K562 (cell line): ENCODE data around the gene C12orf42. TPM values are rescaled to one million over a fixed set of nuclear protein-coding genes. Genes with fewer than 3 reads are reported as not detected.

ENCODE experiments used
- ATAC-seq: fragments of 200-7000 bp; cut with Tn5 transposase; 3 replicates; pipeline ENCODE4 v1.9.1; 2020; ENCODE audit warnings: moderate library complexity
- BruUV-seq: library from RNA; stranded (reverse); fragments of 400-500 nt; replicated peaks from 2 replicates; lab custom pipeline; 2021; lab: Mats Ljungman, UMichigan
- CTCF ChIA-PET: fragments of 300-600 bp; formaldehyde crosslinking; extraction: SDS; loops from one replicate; lab custom pipeline; 2021; ENCODE audit warnings: low intra/inter-chr PET ratio; lab: Yijun Ruan, JAX
- POLR2A ChIA-PET: fragments of 300-600, 350-650 bp; sonication (Branson Sonifier 250); formaldehyde crosslinking; extraction: SDS; loops from one replicate; lab custom pipeline; 2021; ENCODE audit warnings: antibody characterized with exemption, inconsistent platforms; lab: Yijun Ruan, JAX
- DNase-seq, 4 experiments: peaks; one replicate each; pipeline versions ENCODE4 v3.0.0 to v3.0.0-alpha.2; 2011 to 2018; ENCODE audit warnings: low spot score in 3 of 4, mixed read lengths in 3 of 4; ENCODE audit errors: extremely low read depth in 1 of 4
- FAIRE-seq: peaks from 2 replicates; lab custom pipeline; 2011; peaks lifted over from hg19 to GRCh38; lab: Jason Lieb, UNC
- H2AFZ ChIP-seq: 2 replicates; pipeline ENCODE4 v1.6.0; 2011; ENCODE audit warnings: low read depth, low read length, control low read depth, inconsistent platforms
- H3K27ac ChIP-seq: fragments of 200-600 bp; 3 replicates; pipeline ENCODE4 v1.8.0; 2011; ENCODE audit warnings: low read depth, mild to moderate bottlenecking, control low read depth, inconsistent platforms, low read length, moderate library complexity, mixed read lengths; ENCODE audit errors: extremely low read depth
- H3K27me3 ChIP-seq, 2 experiments: fragments of 300-600 bp in 1 of 2; 2 replicates in 1 of 2; 3 replicates in 1 of 2; pipeline versions ENCODE4 v1.6.0 to v1.8.0; 2011; ENCODE audit warnings: inconsistent platforms in 2 of 2, low read length in 2 of 2, mild to moderate bottlenecking in 1 of 2, mixed read lengths in 1 of 2, moderate library complexity in 1 of 2; ENCODE audit not compliant: control insufficient read depth in 2 of 2, insufficient read depth in 2 of 2
- H3K36me3 ChIP-seq: fragments of 300-600 bp; 3 replicates; pipeline ENCODE4 v1.8.0; 2011; ENCODE audit warnings: mild to moderate bottlenecking, low read length, inconsistent platforms; ENCODE audit not compliant: control insufficient read depth, insufficient read depth
- H3K4me1 ChIP-seq, 2 experiments: fragments of 200-600 bp in 1 of 2; replicated peaks in 1 of 2; 2 replicates in 1 of 2; 3 replicates in 1 of 2; pipeline versions ENCODE4 v1.5.1 to v1.8.0; 2011; ENCODE audit warnings: inconsistent platforms in 2 of 2, low read length in 2 of 2, mild to moderate bottlenecking in 1 of 2, mixed read lengths in 1 of 2, moderate library complexity in 1 of 2; ENCODE audit not compliant: control insufficient read depth in 2 of 2, insufficient read depth in 2 of 2
- H3K4me2 ChIP-seq: 2 replicates; pipeline ENCODE4 v1.6.1; 2011; ENCODE audit warnings: low read length, control low read depth, inconsistent platforms, mixed read lengths; ENCODE audit not compliant: insufficient read depth
- H3K4me3 ChIP-seq: fragments of 200-600 bp; sonication (generic), shearing (Covaris generic); 2 replicates; pipeline ENCODE4 v1.5.1; 2016; ENCODE audit warnings: control low read depth, inconsistent platforms
- H3K79me2 ChIP-seq: fragments of 200-600 bp; 3 replicates; pipeline ENCODE4 v1.8.0; 2011; ENCODE audit warnings: low read length, inconsistent platforms; ENCODE audit not compliant: control insufficient read depth, insufficient read depth
- H3K9ac ChIP-seq, 2 experiments: 2 replicates each; pipeline versions ENCODE4 v1.6.0 to v1.6.1; 2011; ENCODE audit warnings: low read depth in 2 of 2, low read length in 2 of 2, control low read depth in 1 of 2, inconsistent platforms in 1 of 2, mild to moderate bottlenecking in 1 of 2, mixed read lengths in 1 of 2; ENCODE audit not compliant: insufficient read depth in 1 of 2
- H3K9me1 ChIP-seq: one replicate; pipeline ENCODE4 v1.6.0; 2011; ENCODE audit warnings: inconsistent platforms, mild to moderate bottlenecking, low read length, moderate library complexity; ENCODE audit not compliant: control insufficient read depth, insufficient read depth
- H3K9me3 ChIP-seq: replicated peaks from 2 replicates; pipeline ENCODE4 v1.5.1; 2011; ENCODE audit warnings: low read depth, low read length, inconsistent platforms; ENCODE audit not compliant: control insufficient read depth, insufficient read depth
- H4K20me1 ChIP-seq: replicated peaks from 2 replicates; pipeline ENCODE4 v1.6.1; 2011; ENCODE audit warnings: low read length, inconsistent platforms, mixed read lengths; ENCODE audit not compliant: control insufficient read depth, insufficient read depth
- ARID1B ChIP-seq: fragments of 450-650 bp; IDR thresholded peaks from 2 replicates; pipeline ENCODE4 v1.6.1; 2016; ENCODE audit warnings: antibody characterized with exemption, mild to moderate bottlenecking, inconsistent platforms
- CREB3L1 ChIP-seq: fragments of 450-650 bp; IDR thresholded peaks from 2 replicates; pipeline ENCODE4 v1.6.1; 2014; ENCODE audit warnings: low read depth, mild to moderate bottlenecking, moderate library complexity, borderline replicate concordance
- MITF ChIP-seq: IDR thresholded peaks from 2 replicates; pipeline ENCODE4 v1.6.1; 2014; ENCODE audit warnings: antibody characterized with exemption
- MTF1 ChIP-seq: fragments of 250-450 bp; sonication (Bioruptor Pico); IDR thresholded peaks from 2 replicates; pipeline ENCODE4 v1.9.0; 2021; ENCODE audit warnings: moderate library complexity, mild to moderate bottlenecking, inconsistent platforms, borderline replicate concordance
- PHB ChIP-seq: fragments of 250-450 bp; sonication (Bioruptor Pico); IDR thresholded peaks from 2 replicates; pipeline ENCODE4 v1.5.0; 2021
- ZNF121 ChIP-seq: sonication (generic); formaldehyde crosslinking; conservative IDR thresholded peaks from 2 replicates; pipeline ENCODE4 v1.8.0; 2022; ENCODE audit warnings: missing genetic modification reagents
- ZNF561 ChIP-seq: fragments of 450-650 bp; formaldehyde crosslinking; conservative IDR thresholded peaks from 2 replicates; pipeline ENCODE4 v1.4.0; 2020; ENCODE audit warnings: mild to moderate bottlenecking, moderate library complexity
- WGBS: fragments of 100-300 bp; shearing (Covaris generic); methylation state at CpG from one replicate; pipeline ENCODE4 v1.1.6; 2016; ENCODE audit warnings: low coverage, mixed read lengths; ENCODE audit not compliant: insufficient coverage; ENCODE audit errors: missing lambda C conversion rate; 5-methylcytosine and 5-hydroxymethylcytosine counted together
- in situ Hi-C: fragments of 300-500 bp; cut with MboI; formaldehyde crosslinking; loops from 4 replicates; pipeline ENCODE4 v1.15.0; 2018; ENCODE audit warnings: inconsistent platforms, mixed read lengths
- intact Hi-C: fragments of 100-400 bp; cut with micrococcal nuclease; formaldehyde crosslinking; loops from 2 replicates; pipeline ENCODE4 v1.14.2; 2022
- polyA plus RNA-seq, 8 experiments: library from polyadenylated mRNA; depleted of rRNA in 4 of 8; stranded (reverse) in 5 of 8; unstranded in 3 of 8; fragments of >200 nt; fragmentation: Nextera tagmentation in 2 of 8; fragmentation: Illumina TruSeq in 1 of 8; extraction: Ambion mirVana in 2 of 8; extraction: Trizol in 1 of 8; gene quantifications; 2 replicates each; pipeline versions ENCODE4 v1.2.1 to v1.2.3, GENCODE V29; 2011 to 2014; ENCODE audit warnings: inconsistent platforms in 1 of 8, missing spikeins in 1 of 8
- total RNA-seq, 7 experiments: library from RNA; depleted of rRNA in 6 of 7; stranded (reverse); fragments of >200 nt in 6 of 7; fragmentation: Illumina TruSeq in 2 of 7; extraction: Trizol in 2 of 7; gene quantifications; 2 replicates each; pipeline versions ENCODE4 v1.2.1 to v1.2.3, GENCODE V29; 2011 to 2021; ENCODE audit warnings: low replicate concordance in 1 of 7

Gene C12orf42
- total and polyA plus RNA-seq, 9 of the 15 experiments (the other 6 are each of a cell fraction or from before 2014, with no cell fraction given): not detected

DNA sequence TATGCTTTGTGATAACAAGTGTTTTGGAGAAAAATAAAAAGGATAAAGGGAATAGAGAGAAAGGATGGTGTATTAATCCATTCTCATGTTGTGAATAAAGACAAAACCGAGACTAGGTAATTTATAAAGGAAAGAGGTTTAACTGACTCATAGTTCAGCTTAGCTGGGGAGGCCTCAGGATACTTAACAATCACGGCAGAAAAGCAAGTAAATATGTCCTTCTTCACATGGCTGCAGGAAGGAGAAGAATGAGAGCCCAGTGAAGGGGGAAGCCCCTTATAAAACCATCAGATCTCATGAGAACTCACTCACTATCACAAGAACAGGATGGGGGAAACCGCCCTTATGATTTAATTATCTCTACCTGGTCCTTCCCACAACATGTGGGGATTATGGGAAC lies 18.1 kb upstream of the C12orf42 start:
- Histone ChIP-seq H3K36me3 (no peaks in the 10 kb centered on the region), H3K9me1 (no peaks in the 10 kb centered on the region), H3K27ac (no peak overlapping the region), H3K9ac (no peak overlapping the region), H3K27me3 (no peaks in the 10 kb centered on the region), H3K4me2 (no peak overlapping the region), H4K20me1 (no peaks in the 10 kb centered on the region), H3K79me2 (no peaks in the 10 kb centered on the region), H3K4me3 (no peak overlapping the region), H2AFZ (no peak overlapping the region), H3K4me1 (no peaks in the 10 kb centered on the region), H3K9me3 (no peaks in the 10 kb centered on the region)
- POLR2A ChIA-PET: interaction anchor here (0.6 kb wide), 1 partner anchor 23 kb away, joined by 3 read pairs; no protein-coding TSS in a partner anchor
- CTCF ChIA-PET: no interaction called here
- ATAC-seq (no peak), FAIRE-seq (no peak), DNase-seq (no peak)
- in situ Hi-C loops (no loop called here), intact Hi-C loops (no loop called here)
- no TSS peak for BruUV-seq
- 0% methylated on average over 3 of the region's 3 CpGs for WGBS
- no peak for TF ChIP-seq CREB3L1
- no peak for TF ChIP-seq PHB (CRISPR knock-in tag)
- no peak for TF ChIP-seq MTF1 (CRISPR knock-in tag)
- TF ChIP-seq ZNF561 (CRISPR knock-in tag): no peak
- no peak for TF ChIP-seq MITF
- TF ChIP-seq ARID1B: no peak
- TF ChIP-seq ZNF121 (CRISPR knock-in tag): no peak
